ENCODE measurements around the gene SMIM22. TPM values are rescaled to one million over a fixed set of nuclear protein-coding genes. Genes with fewer than 3 reads are reported as not detected.

Gene SMIM22
- total RNA-seq, 1 experiment from 2014 or later = 3.3 TPM

DNA sequence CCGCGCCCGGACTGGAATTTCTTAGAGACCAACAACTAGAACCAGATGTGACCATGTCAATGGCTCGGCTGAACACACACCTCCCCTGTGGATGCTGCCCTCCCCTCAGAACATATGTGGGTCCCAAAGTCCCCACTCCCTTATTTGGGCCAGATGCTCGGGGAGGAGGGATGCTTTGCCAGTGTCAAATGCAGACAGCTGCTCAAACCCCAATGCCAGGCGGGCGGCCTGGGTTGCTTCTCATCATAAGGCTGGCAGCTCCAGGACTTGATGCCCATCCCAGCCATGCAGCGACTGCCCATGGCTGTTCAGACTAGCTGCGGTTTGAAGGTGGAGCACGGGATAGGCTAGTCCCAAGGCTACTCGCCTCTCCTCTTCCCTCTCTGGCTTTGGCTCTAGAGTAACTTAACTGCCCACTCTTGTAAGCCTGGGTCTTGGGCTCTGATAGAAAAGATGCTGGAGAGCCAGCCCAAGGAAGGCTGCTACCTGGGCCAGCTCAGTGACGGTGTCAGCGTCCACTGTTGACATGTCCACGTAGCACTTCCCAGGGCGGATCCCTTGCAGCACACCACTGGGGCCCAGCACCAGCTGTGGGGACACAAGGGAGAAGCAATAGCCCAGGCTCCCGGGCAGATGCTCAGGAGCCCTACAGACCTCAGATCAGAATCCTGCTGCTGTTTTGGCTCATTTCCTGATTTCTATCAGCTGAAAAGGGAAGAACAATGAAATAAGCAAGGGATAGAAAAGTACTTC lies 18.3 kb downstream of the SMIM22 start:
- ChIA-PET CTCF (no interaction called here), POLR2A (no interaction called here), RAD21 (ENCODE audit: low non-redundant PET in 1 of 2, low total read pairs in 2 of 2, uncharacterized antibody in 2 of 2, unreplicated experiment in 2 of 2) (no interaction called here)
- Histone ChIP-seq H2AFZ (ENCODE audit: low read depth, low read length, poor library complexity, severe bottlenecking) (no peak overlapping the region), H3K27me3 (ENCODE audit: insufficient read depth, low read length) (no peaks in the 10 kb centered on the region), H3K9me3 (ENCODE audit: control insufficient read depth in 1 of 2, insufficient read depth in 1 of 2, low read depth in 1 of 2, low read length in 2 of 2) (no peaks in the 10 kb centered on the region), H3K9ac (ENCODE audit: low read length) (no peak overlapping the region), H3K9me2 (ENCODE audit: insufficient read depth) (no peaks in the 10 kb centered on the region), H3K4me2 (ENCODE audit: low read length) (no peak overlapping the region), H3K4me1 (ENCODE audit: control insufficient read depth in 1 of 2, insufficient read depth in 2 of 2, low read length in 2 of 2) (no peaks in the 10 kb centered on the region), H4K20me1 (ENCODE audit: insufficient read depth) (no peaks in the 10 kb centered on the region), H3K27ac (ENCODE audit: low read depth, low read length) (no peak overlapping the region), H3K4me3 (replicated peaks in 1 of 2; ENCODE audit: low read depth in 1 of 2, low read length in 2 of 2) (no peak overlapping the region), H3K36me3 (ENCODE audit: control insufficient read depth in 1 of 2, insufficient read depth in 2 of 2, low read length in 2 of 2) (peaks cover 28 to 29% of the 10 kb centered on the region in 2 experiments), H3K79me2 (ENCODE audit: insufficient read depth, low read length) (no peaks in the 10 kb centered on the region)
- TF ChIP-seq JUND (IDR thresholded peaks at IDR 0.05) (no peak), POLR2AphosphoS5 (IDR thresholded peaks at IDR 0.05; ENCODE audit: low read depth, low read length) (no peak), SIN3A (IDR thresholded peaks at IDR 0.05; ENCODE audit: low read depth) (no peak), EGR1 (IDR thresholded peaks at IDR 0.05; ENCODE audit: low read depth) (no peak), RAD21 (IDR thresholded peaks at IDR 0.05; ENCODE audit: low read depth) (no peak), CBX3 (IDR thresholded peaks at IDR 0.05; ENCODE audit: low read depth) (no peak), SP1 (IDR thresholded peaks at IDR 0.05; ENCODE audit: low read depth) (no peak), ZBTB33 (IDR thresholded peaks at IDR 0.05; ENCODE audit: extremely low read depth, insufficient replicate concordance, low read length) (no peak), YY1 (IDR thresholded peaks at IDR 0.05; ENCODE audit: extremely low read depth, insufficient replicate concordance, low read depth, low read length) (no peak), ZFX (IDR thresholded peaks at IDR 0.05) (no peak), FOSL1 (IDR thresholded peaks at IDR 0.05; ENCODE audit: low read depth) (no peak), POLR2A (IDR thresholded peaks at IDR 0.05; ENCODE audit: borderline replicate concordance, extremely low read depth, insufficient read depth, insufficient read length) (no peak), TCF7L2 (IDR thresholded peaks at IDR 0.05; ENCODE audit: borderline replicate concordance, extremely low read depth, insufficient read depth, insufficient read length) (no peak), ZNF274 (IDR thresholded peaks at IDR 0.05; ENCODE audit: low read depth, low read length) (no peak), SRF (IDR thresholded peaks at IDR 0.05; ENCODE audit: low read depth) (no peak)
- TF ChIP-seq, protein P1, sequence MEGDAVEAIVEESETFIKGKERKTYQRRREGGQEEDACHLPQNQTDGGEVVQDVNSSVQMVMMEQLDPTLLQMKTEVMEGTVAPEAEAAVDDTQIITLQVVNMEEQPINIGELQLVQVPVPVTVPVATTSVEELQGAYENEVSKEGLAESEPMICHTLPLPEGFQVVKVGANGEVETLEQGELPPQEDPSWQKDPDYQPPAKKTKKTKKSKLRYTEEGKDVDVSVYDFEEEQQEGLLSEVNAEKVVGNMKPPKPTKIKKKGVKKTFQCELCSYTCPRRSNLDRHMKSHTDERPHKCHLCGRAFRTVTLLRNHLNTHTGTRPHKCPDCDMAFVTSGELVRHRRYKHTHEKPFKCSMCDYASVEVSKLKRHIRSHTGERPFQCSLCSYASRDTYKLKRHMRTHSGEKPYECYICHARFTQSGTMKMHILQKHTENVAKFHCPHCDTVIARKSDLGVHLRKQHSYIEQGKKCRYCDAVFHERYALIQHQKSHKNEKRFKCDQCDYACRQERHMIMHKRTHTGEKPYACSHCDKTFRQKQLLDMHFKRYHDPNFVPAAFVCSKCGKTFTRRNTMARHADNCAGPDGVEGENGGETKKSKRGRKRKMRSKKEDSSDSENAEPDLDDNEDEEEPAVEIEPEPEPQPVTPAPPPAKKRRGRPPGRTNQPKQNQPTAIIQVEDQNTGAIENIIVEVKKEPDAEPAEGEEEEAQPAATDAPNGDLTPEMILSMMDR (IDR thresholded peaks at IDR 0.05 in 2 of 3, conservative IDR thresholded peaks at IDR 0.05 in 1 of 3; ENCODE audit: borderline replicate concordance in 1 of 3, insufficient read depth in 1 of 3, low read depth in 2 of 3, low read length in 2 of 3) = no peak
- TF ChIP-seq, protein P2, sequence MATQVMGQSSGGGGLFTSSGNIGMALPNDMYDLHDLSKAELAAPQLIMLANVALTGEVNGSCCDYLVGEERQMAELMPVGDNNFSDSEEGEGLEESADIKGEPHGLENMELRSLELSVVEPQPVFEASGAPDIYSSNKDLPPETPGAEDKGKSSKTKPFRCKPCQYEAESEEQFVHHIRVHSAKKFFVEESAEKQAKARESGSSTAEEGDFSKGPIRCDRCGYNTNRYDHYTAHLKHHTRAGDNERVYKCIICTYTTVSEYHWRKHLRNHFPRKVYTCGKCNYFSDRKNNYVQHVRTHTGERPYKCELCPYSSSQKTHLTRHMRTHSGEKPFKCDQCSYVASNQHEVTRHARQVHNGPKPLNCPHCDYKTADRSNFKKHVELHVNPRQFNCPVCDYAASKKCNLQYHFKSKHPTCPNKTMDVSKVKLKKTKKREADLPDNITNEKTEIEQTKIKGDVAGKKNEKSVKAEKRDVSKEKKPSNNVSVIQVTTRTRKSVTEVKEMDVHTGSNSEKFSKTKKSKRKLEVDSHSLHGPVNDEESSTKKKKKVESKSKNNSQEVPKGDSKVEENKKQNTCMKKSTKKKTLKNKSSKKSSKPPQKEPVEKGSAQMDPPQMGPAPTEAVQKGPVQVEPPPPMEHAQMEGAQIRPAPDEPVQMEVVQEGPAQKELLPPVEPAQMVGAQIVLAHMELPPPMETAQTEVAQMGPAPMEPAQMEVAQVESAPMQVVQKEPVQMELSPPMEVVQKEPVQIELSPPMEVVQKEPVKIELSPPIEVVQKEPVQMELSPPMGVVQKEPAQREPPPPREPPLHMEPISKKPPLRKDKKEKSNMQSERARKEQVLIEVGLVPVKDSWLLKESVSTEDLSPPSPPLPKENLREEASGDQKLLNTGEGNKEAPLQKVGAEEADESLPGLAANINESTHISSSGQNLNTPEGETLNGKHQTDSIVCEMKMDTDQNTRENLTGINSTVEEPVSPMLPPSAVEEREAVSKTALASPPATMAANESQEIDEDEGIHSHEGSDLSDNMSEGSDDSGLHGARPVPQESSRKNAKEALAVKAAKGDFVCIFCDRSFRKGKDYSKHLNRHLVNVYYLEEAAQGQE (IDR thresholded peaks at IDR 0.05; ENCODE audit: low read depth) = no peak
- no TSS peak for BruUV-seq (replicated peaks)
- intact Hi-C loops (cut with micrococcal nuclease) = no loop called here
- ATAC-seq (no peak), DNase-seq (ENCODE audit: low read depth, low spot score) (no peak)
